Naive thymus-derived CD8-positive, alpha-beta T cell (primary cell): ENCODE measurements around the gene ZNF821. TPM values are rescaled to one million over a fixed set of nuclear protein-coding genes. Genes with fewer than 3 reads are reported as not detected.

ENCODE experiments used
- ATAC-seq, 2 donors: fragments of 150-1000 bp; cut with Tn5 transposase in 1 of 2; sonication (Bioruptor Pico), chemical (Tn5 transposase) in 1 of 2; 1 replicate in 1 of 2; 2 replicates in 1 of 2; pipeline ENCODE4 v1.10.0; 2021; ENCODE audit warnings: mild to moderate bottlenecking in 2 of 2, moderate library complexity in 2 of 2
- POLR2A ChIA-PET: fragments of 350-600 bp; sonication (Branson Sonifier 250); formaldehyde crosslinking; loops from one replicate; lab custom pipeline; 2021; ENCODE audit warnings: antibody characterized with exemption; lab: Charles Lee
- DNase-seq, 10 donors: peaks; one replicate each; pipeline versions ENCODE4 v3.0.0 to v3.0.0-alpha.2; 2020 to 2022
- H3K27ac Mint-ChIP-seq, 10 donors: one replicate each; pipeline ENCODE4 v1.8.0; 2020 to 2022; ENCODE audit warnings: mild to moderate bottlenecking in 10 of 10, mixed read lengths in 10 of 10, moderate library complexity in 4 of 10, inconsistent platforms in 1 of 10
- H3K27me3 Mint-ChIP-seq, 5 donors: one replicate each; pipeline ENCODE4 v1.8.0; 2021 to 2022; ENCODE audit warnings: mixed read lengths in 5 of 5
- H3K36me3 Mint-ChIP-seq, 3 donors: one replicate each; pipeline ENCODE4 v1.8.0; 2020 to 2022; ENCODE audit warnings: mixed read lengths in 3 of 3, mild to moderate bottlenecking in 2 of 3, inconsistent platforms in 1 of 3
- H3K4me1 Mint-ChIP-seq, 4 donors: one replicate each; pipeline ENCODE4 v1.8.0; 2021 to 2022; ENCODE audit warnings: mixed read lengths in 4 of 4
- H3K4me3 Mint-ChIP-seq, 10 donors: one replicate each; pipeline ENCODE4 v1.8.0; 2020 to 2022; ENCODE audit warnings: mild to moderate bottlenecking in 10 of 10, mixed read lengths in 10 of 10, moderate library complexity in 6 of 10, inconsistent platforms in 1 of 10
- H3K9me3 Mint-ChIP-seq, 9 donors: one replicate each; pipeline ENCODE4 v1.8.0; 2020 to 2022; ENCODE audit warnings: mixed read lengths in 9 of 9, mild to moderate bottlenecking in 3 of 9, inconsistent platforms in 1 of 9, moderate library complexity in 1 of 9
- polyA plus RNA-seq, 3 donors: library from polyadenylated mRNA; unstranded; fragments of 300-500 nt; fragmentation: Illumina TruSeq; gene quantifications; one replicate each; pipeline ENCODE4 v1.2.3, GENCODE V29; 2021
- total RNA-seq, 8 experiments: library from RNA in 2 of 8; stranded (reverse) in 2 of 8; gene quantifications; one replicate each; pipeline ENCODE4 v1.2.3 and lab custom pipeline; 2021 to 2026

The ZNF821 gene
- total and polyA plus RNA-seq, 5 experiments from 2014 or later: 4.3 to 5.4 (median 4.9) TPM

GRCh38 chr16:71899171-71899570, 15.2 kb upstream of the ZNF821 start:
- H3K4me1 Mint-ChIP-seq: peaks cover 22 to 76% (median 59%) of the 10 kb centered on the region in 4 donors
- H3K36me3 Mint-ChIP-seq: peaks cover 0 to 15% (median 0%) of the 10 kb centered on the region in 3 donors
- no peaks in the 10 kb centered on the region for H3K27me3 Mint-ChIP-seq
- peak overlapping the region in 9 of 10 donors; percentile 31 to 81 (median 73) for H3K4me3 Mint-ChIP-seq
- peak overlapping the region in 8 of 10 donors; percentile 14 to 78 (median 58) for H3K27ac Mint-ChIP-seq
- POLR2A ChIA-PET: interaction anchor here (0.7 kb wide), 1 partner anchor 53 kb away, joined by 4 read pairs; no protein-coding TSS in a partner anchor
- DNase-seq: no peak
- ATAC-seq: no peak
- no peaks in the 10 kb centered on the region for H3K9me3 Mint-ChIP-seq

GRCh38 chr16:71896764-71897368, 12.9 kb upstream of the ZNF821 start:
- H3K4me3 Mint-ChIP-seq: peak overlapping the region; percentile 74 to 98 (median 96)
- ATAC-seq: no peak
- no peaks in the 10 kb centered on the region for H3K9me3 Mint-ChIP-seq
- DNase-seq: no peak
- POLR2A ChIA-PET: interaction anchor here (0.7 to 5.6 kb wide), 4 partner anchors 13 to 88 kb away, joined by 3 to 121 read pairs (median 34); partner anchors contain the start of genes AP1G1, ATXN1L and ZNF821
- H3K36me3 Mint-ChIP-seq: peaks cover 0 to 5% (median 0%) of the 10 kb centered on the region in 3 donors
- no peaks in the 10 kb centered on the region for H3K27me3 Mint-ChIP-seq
- H3K4me1 Mint-ChIP-seq: peaks cover 17 to 60% (median 43%) of the 10 kb centered on the region in 4 donors
- H3K27ac Mint-ChIP-seq: peak overlapping the region; percentile 26 to 98 (median 88)

- DNase-seq (peak in 1 of 10 donors; percentile 30), ATAC-seq (peak; percentile 18 to 20)
- Mint-ChIP-seq H3K4me1 (peaks cover 14 to 52% (median 35%) of the 10 kb centered on the region in 4 donors), H3K9me3 (no peaks in the 10 kb centered on the region), H3K27ac (peak overlapping the region; percentile 94 to 98 (median 97)), H3K4me3 (peak overlapping the region; percentile 95 to 98 (median 96)), H3K36me3 (peaks cover 0 to 5% (median 0%) of the 10 kb centered on the region in 3 donors), H3K27me3 (no peaks in the 10 kb centered on the region)
- POLR2A ChIA-PET: interaction anchor here (0.9 to 5.6 kb wide), 12 partner anchors 8 to 118 kb away, joined by 3 to 121 read pairs (median 4); partner anchors contain the start of genes AP1G1, ATXN1L and ZNF821
These were observed 11.8 kb upstream of the ZNF821 start for GRCh38 chr16:71895679-71896365.

- H3K27me3 Mint-ChIP-seq: no peaks in the 10 kb centered on the region
- peaks cover 0 to 3% (median 0%) of the 10 kb centered on the region in 3 donors for H3K36me3 Mint-ChIP-seq
- DNase-seq: peak; percentile 93 to 99 (median 98)
- peak within 1 kb of the TSS; percentile 95 to 98 (median 96) for H3K4me3 Mint-ChIP-seq
- H3K27ac Mint-ChIP-seq: peak within 1 kb of the TSS; percentile 94 to 98 (median 97)
- POLR2A ChIA-PET: interaction anchor here (0.6 to 5.6 kb wide), 13 partner anchors 8 to 117 kb away, joined by 3 to 121 read pairs (median 4); partner anchors contain the start of genes AP1G1 and ZNF821
- ATAC-seq: peak; percentile 88 to 89
- no peaks in the 10 kb centered on the region for H3K9me3 Mint-ChIP-seq
- H3K4me1 Mint-ChIP-seq: peaks cover 11 to 45% (median 29%) of the 10 kb centered on the region in 4 donors
These were observed 11.1 kb upstream of the ZNF821 start, which contains the start of gene IST1 for GRCh38 chr16:71894921-71895678. Gene IST1 (plus strand): TSS chr16:71895531. CDS start chr16:71915641, 20,110 bp downstream.

GRCh38 chr16:71894229-71894920, 10.4 kb upstream of the ZNF821 start:
- Mint-ChIP-seq H3K4me3 (peak overlapping the region; percentile 95 to 98 (median 96)), H3K4me1 (peaks cover 10 to 38% (median 27%) of the 10 kb centered on the region in 4 donors), H3K9me3 (no peaks in the 10 kb centered on the region), H3K27me3 (no peaks in the 10 kb centered on the region), H3K27ac (peak overlapping the region; percentile 94 to 98 (median 97)), H3K36me3 (peaks cover 0 to 3% (median 0%) of the 10 kb centered on the region in 3 donors)
- DNase-seq: peak in 8 of 10 donors; percentile 10 to 44 (median 36)
- POLR2A ChIA-PET: interaction anchor here (0.6 to 5.6 kb wide), 7 partner anchors 11 to 115 kb away, joined by 3 to 121 read pairs (median 4); partner anchors contain the start of genes AP1G1 and ZNF821
- ATAC-seq: peak; percentile 9 to 10

GRCh38 chr16:71893888-71894228, 9.9 kb upstream of the ZNF821 start:
- POLR2A ChIA-PET: interaction anchor here (0.7 to 5.6 kb wide), 3 partner anchors 10 to 85 kb away, joined by 3 to 121 read pairs (median 62); partner anchors contain the start of genes AP1G1 and ZNF821
- H3K27me3 Mint-ChIP-seq: no peaks in the 10 kb centered on the region
- DNase-seq (no peak), ATAC-seq (no peak)
- H3K27ac Mint-ChIP-seq: peak overlapping the region in 9 of 10 donors; percentile 94 to 98 (median 97)
- H3K36me3 Mint-ChIP-seq: peaks cover 0 to 3% (median 0%) of the 10 kb centered on the region in 3 donors
- peak overlapping the region; percentile 95 to 98 (median 96) for H3K4me3 Mint-ChIP-seq
- peaks cover 10 to 33% (median 24%) of the 10 kb centered on the region in 4 donors for H3K4me1 Mint-ChIP-seq
- H3K9me3 Mint-ChIP-seq: no peaks in the 10 kb centered on the region

GRCh38 chr16:71889147-71889546, 5.2 kb upstream of the ZNF821 start:
- POLR2A ChIA-PET: no interaction called here
- Mint-ChIP-seq H3K4me3 (no peak overlapping the region), H3K36me3 (no peaks in the 10 kb centered on the region), H3K27ac (no peak overlapping the region), H3K9me3 (peaks cover 0 to 2% (median 0%) of the 10 kb centered on the region in 9 donors), H3K4me1 (peaks cover 7 to 17% (median 15%) of the 10 kb centered on the region in 4 donors), H3K27me3 (peaks cover 0 to 2% (median 0%) of the 10 kb centered on the region in 5 donors)
- no peak for ATAC-seq
- DNase-seq: no peak

- Mint-ChIP-seq H3K9me3 (peaks cover 0 to 2% (median 0%) of the 10 kb centered on the region in 9 donors), H3K4me3 (peak overlapping the region; percentile 92 to 99 (median 94)), H3K27ac (peak overlapping the region in 9 of 10 donors; percentile 2 to 98 (median 78)), H3K4me1 (peaks cover 25 to 42% (median 41%) of the 10 kb centered on the region in 4 donors), H3K27me3 (peaks cover 0 to 2% (median 0%) of the 10 kb centered on the region in 5 donors), H3K36me3 (no peaks in the 10 kb centered on the region)
- POLR2A ChIA-PET: interaction anchor here (0.8 to 5.9 kb wide), 3 partner anchors 10 to 77 kb away, joined by 3 to 121 read pairs (median 4); partner anchors contain the start of gene IST1
- ATAC-seq: no peak
- DNase-seq: no peak
These were observed 1.3 kb upstream of the ZNF821 start for GRCh38 chr16:71885261-71885650.

- DNase-seq (peak in 9 of 10 donors; percentile 35 to 73 (median 47)), ATAC-seq (peak in 1 of 2 donors; percentile 22)
- Mint-ChIP-seq H3K27ac (peak overlapping the region; percentile 67 to 94 (median 90)), H3K9me3 (peaks cover 0 to 2% (median 0%) of the 10 kb centered on the region in 9 donors), H3K36me3 (peaks cover 6 to 11% (median 7%) of the 10 kb centered on the region in 3 donors), H3K4me1 (peaks cover 38 to 58% (median 56%) of the 10 kb centered on the region in 4 donors), H3K27me3 (peaks cover 0 to 2% (median 0%) of the 10 kb centered on the region in 5 donors), H3K4me3 (peak overlapping the region; percentile 84 to 91 (median 88))
- POLR2A ChIA-PET: interaction anchor here (1.0 to 5.9 kb wide), 9 partner anchors 12 to 75 kb away, joined by 3 to 121 read pairs (median 9); partner anchors contain the start of genes AP1G1, ATXN1L and IST1
These were observed 674 bp downstream of the ZNF821 start for GRCh38 chr16:71883168-71883848.

- Mint-ChIP-seq H3K27me3 (peaks cover 0 to 2% (median 0%) of the 10 kb centered on the region in 5 donors), H3K36me3 (peaks cover 6 to 11% (median 7%) of the 10 kb centered on the region in 3 donors), H3K27ac (peak overlapping the region; percentile 67 to 94 (median 90)), H3K9me3 (peaks cover 0 to 2% (median 0%) of the 10 kb centered on the region in 9 donors), H3K4me1 (peaks cover 38 to 58% (median 56%) of the 10 kb centered on the region in 4 donors), H3K4me3 (peak overlapping the region; percentile 84 to 91 (median 88))
- DNase-seq (peak; percentile 24 to 86 (median 78)), ATAC-seq (peak; percentile 31 to 41)
- POLR2A ChIA-PET: interaction anchor here (1.0 to 5.9 kb wide), 10 partner anchors 13 to 74 kb away, joined by 3 to 121 read pairs (median 6); partner anchors contain the start of genes AP1G1, ATXN1L and IST1
These were observed 1.3 kb downstream of the ZNF821 start for GRCh38 chr16:71882505-71883167.
